H1 (cell line): ENCODE results near the gene TPH2. TPM values are rescaled to one million over a fixed set of nuclear protein-coding genes. Genes with fewer than 3 reads are reported as not detected.

Experiments
- CTCF ChIA-PET: fragments of 300-600 bp; sonication (Branson Sonifier 250); formaldehyde crosslinking; loops from one replicate; lab custom pipeline; 2021; ENCODE audit not compliant: partially characterized antibody; lab: Charles Lee
- POLR2A ChIA-PET: fragments of 300-600 bp; sonication (Branson Sonifier 250); formaldehyde crosslinking; loops from one replicate; lab custom pipeline; 2021; ENCODE audit warnings: inconsistent platforms; ENCODE audit not compliant: partially characterized antibody; lab: Charles Lee
- DNase-seq, 2 experiments: peaks; one replicate each; pipeline versions ENCODE4 v3.0.0 to v3.0.0-alpha.2; 2010 to 2022; ENCODE audit warnings: low spot score in 2 of 2, low read depth in 1 of 2, mixed read lengths in 1 of 2
- FAIRE-seq: peaks from 2 replicates; lab custom pipeline; 2011; peaks lifted over from hg19 to GRCh38; lab: Jason Lieb, UNC
- H2AFZ ChIP-seq: 2 replicates; pipeline ENCODE4 v1.8.1; 2012; ENCODE audit warnings: low read length, inconsistent platforms
- H2AK5ac ChIP-seq: 2 replicates; pipeline ENCODE4 v1.6.1; 2013; ENCODE audit warnings: low read depth, low read length
- H2BK120ac ChIP-seq: replicated peaks from 2 replicates; pipeline ENCODE3; 2013; ENCODE audit warnings: low read depth, low read length, inconsistent platforms
- H2BK12ac ChIP-seq: 2 replicates; pipeline ENCODE4 v1.6.1; 2013; ENCODE audit warnings: low read depth, low read length
- H2BK15ac ChIP-seq: 2 replicates; pipeline ENCODE4 v1.6.1; 2013; ENCODE audit warnings: low read length
- H2BK20ac ChIP-seq: 2 replicates; pipeline ENCODE4 v1.6.1; 2013; ENCODE audit warnings: low read length
- H2BK5ac ChIP-seq: 2 replicates; pipeline ENCODE4 v1.6.1; 2013; ENCODE audit warnings: low read depth, low read length
- H3K14ac ChIP-seq: 2 replicates; pipeline ENCODE4 v1.6.1; 2013; ENCODE audit warnings: inconsistent platforms; ENCODE audit not compliant: insufficient read length
- H3K18ac ChIP-seq: 2 replicates; pipeline ENCODE4 v1.6.1; 2013; ENCODE audit warnings: low read length; ENCODE audit errors: extremely low read depth
- H3K23ac ChIP-seq: 2 replicates; pipeline ENCODE4 v1.6.1; 2013; ENCODE audit warnings: inconsistent platforms; ENCODE audit not compliant: insufficient read length
- H3K23me2 ChIP-seq: 2 replicates; pipeline ENCODE4 v1.6.1; 2013; ENCODE audit warnings: low read depth, low read length
- H3K27ac ChIP-seq: 2 replicates; pipeline ENCODE4 v1.6.1; 2011; ENCODE audit warnings: low read depth, low read length, inconsistent platforms
- H3K27me3 ChIP-seq, 4 experiments: replicated peaks in 1 of 4; 1 replicate in 1 of 4; 2 replicates in 3 of 4; pipeline versions ENCODE4 v1.6.1 to v1.8.1; 2011 to 2013; ENCODE audit warnings: low read length in 3 of 4, mild to moderate bottlenecking in 3 of 4, inconsistent platforms in 2 of 4, mixed read lengths in 2 of 4, moderate library complexity in 1 of 4; ENCODE audit not compliant: control insufficient read depth in 3 of 4, insufficient read depth in 3 of 4; ENCODE audit errors: extremely low read depth in 1 of 4
- H3K36me3 ChIP-seq, 4 experiments: 2 replicates each; pipeline versions ENCODE4 v1.6.1 to v1.8.1; 2011 to 2013; ENCODE audit warnings: mild to moderate bottlenecking in 4 of 4, low read length in 3 of 4, moderate library complexity in 2 of 4, control low read depth in 1 of 4, inconsistent platforms in 1 of 4; ENCODE audit not compliant: insufficient read depth in 4 of 4, control insufficient read depth in 2 of 4
- H3K4ac ChIP-seq: replicated peaks from 2 replicates; pipeline ENCODE3; 2013; ENCODE audit warnings: low read length, low read depth, mixed read lengths, inconsistent platforms; ENCODE audit not compliant: insufficient read length
- H3K4me1 ChIP-seq, 4 experiments: replicated peaks in 1 of 4; 1 replicate in 1 of 4; 2 replicates in 3 of 4; pipeline versions ENCODE4 v1.6.1 to v1.8.1; 2011 to 2013; ENCODE audit warnings: low read length in 3 of 4, inconsistent platforms in 2 of 4, mixed read lengths in 1 of 4; ENCODE audit not compliant: insufficient read depth in 4 of 4, control insufficient read depth in 3 of 4
- H3K4me2 ChIP-seq, 2 experiments: 2 replicates each; pipeline versions ENCODE4 v1.6.1 to v1.8.1; 2011 to 2013; ENCODE audit warnings: low read depth in 2 of 2, low read length in 2 of 2, control low read depth in 1 of 2, inconsistent platforms in 1 of 2, mild to moderate bottlenecking in 1 of 2; ENCODE audit not compliant: insufficient read depth in 1 of 2
- H3K4me3 ChIP-seq, 4 experiments: fragments of 200-600, 300-600 bp in 1 of 4; sonication (generic), shearing (Covaris generic), sonication (Bioruptor Twin) in 1 of 4; 2 replicates each; pipeline versions ENCODE4 v1.5.1 to v1.8.1; 2011 to 2016; ENCODE audit warnings: low read length in 4 of 4, low read depth in 3 of 4, control low read depth in 2 of 4, inconsistent platforms in 2 of 4, mild to moderate bottlenecking in 2 of 4, mixed read lengths in 1 of 4, moderate library complexity in 1 of 4; ENCODE audit not compliant: insufficient read depth in 2 of 4; ENCODE audit errors: extremely low read depth in 1 of 4
- H3K56ac ChIP-seq: replicated peaks from 2 replicates; pipeline ENCODE3; 2013; ENCODE audit warnings: low read depth, mild to moderate bottlenecking, mixed read lengths, low read length, inconsistent platforms; ENCODE audit not compliant: insufficient read length
- H3K79me1 ChIP-seq: 2 replicates; pipeline ENCODE4 v1.6.1; 2013; ENCODE audit warnings: low read depth, low read length, control low read depth
- H3K79me2 ChIP-seq, 2 experiments: 2 replicates each; pipeline versions ENCODE4 v1.6.1 to v1.8.1; 2012 to 2013; ENCODE audit warnings: low read length in 2 of 2, mild to moderate bottlenecking in 2 of 2, inconsistent platforms in 1 of 2; ENCODE audit not compliant: insufficient read depth in 2 of 2, control insufficient read depth in 1 of 2
- H3K9ac ChIP-seq, 4 experiments: replicated peaks in 1 of 4; 1 replicate in 1 of 4; 2 replicates in 3 of 4; pipeline versions ENCODE4 v1.6.1 to v1.8.1; 2011 to 2013; ENCODE audit warnings: low read depth in 3 of 4, low read length in 3 of 4, control low read depth in 2 of 4, mild to moderate bottlenecking in 2 of 4, moderate library complexity in 2 of 4, inconsistent platforms in 1 of 4; ENCODE audit errors: extremely low read depth in 1 of 4
- H3K9me3 ChIP-seq, 2 experiments: 2 replicates each; pipeline versions ENCODE4 v1.6.1 to v1.8.1; 2012 to 2013; ENCODE audit warnings: mild to moderate bottlenecking in 2 of 2, moderate library complexity in 2 of 2, control low read depth in 1 of 2, inconsistent platforms in 1 of 2, low read depth in 1 of 2, low read length in 1 of 2, mixed read lengths in 1 of 2; ENCODE audit not compliant: insufficient read depth in 2 of 2
- H4K20me1 ChIP-seq, 2 experiments: replicated peaks in 1 of 2; 2 replicates each; pipeline versions ENCODE3 to v1.8.1; 2011 to 2013; ENCODE audit warnings: inconsistent platforms in 2 of 2, low read length in 2 of 2, mild to moderate bottlenecking in 1 of 2; ENCODE audit not compliant: insufficient read depth in 2 of 2, control insufficient read depth in 1 of 2
- H4K5ac ChIP-seq: 2 replicates; pipeline ENCODE4 v1.6.1; 2013; ENCODE audit warnings: low read length, low read depth, mixed read lengths, inconsistent platforms; ENCODE audit not compliant: insufficient read length
- H4K8ac ChIP-seq: 2 replicates; pipeline ENCODE4 v1.8.0; 2013; ENCODE audit warnings: mild to moderate bottlenecking, moderate library complexity, low read length, inconsistent platforms; ENCODE audit not compliant: insufficient read depth; ENCODE audit errors: extremely low read depth
- H4K91ac ChIP-seq: replicated peaks from 2 replicates; pipeline ENCODE3; 2013; ENCODE audit warnings: low read length, mixed read lengths, inconsistent platforms; ENCODE audit not compliant: insufficient read length
- MAFK ChIP-seq: IDR thresholded peaks from 2 replicates; pipeline ENCODE4 v1.6.1; 2012; ENCODE audit warnings: low read depth, mild to moderate bottlenecking, improper control_type of control experiment, low read length
- TBP ChIP-seq: IDR thresholded peaks from 2 replicates; pipeline ENCODE4 v1.6.1; 2011; ENCODE audit warnings: low read depth, low read length, improper control_type of control experiment
- TCF12 ChIP-seq: IDR thresholded peaks from 2 replicates; pipeline ENCODE4 v1.6.1; 2011; ENCODE audit warnings: low read depth, mild to moderate bottlenecking, low read length
- WGBS, 2 experiments: shearing (Covaris generic) in 1 of 2; methylation state at CpG; one replicate each; pipeline versions ENCODE4 v1.1.6 to v1.1.7; 2013 to 2015; ENCODE audit warnings: low lambda C conversion rate in 2 of 2, mixed read lengths in 2 of 2, inconsistent platforms in 1 of 2, low coverage in 1 of 2, missing lambda C conversion rate in 1 of 2; ENCODE audit not compliant: insufficient replicate concordance in 2 of 2, insufficient coverage in 1 of 2, insufficient read length in 1 of 2; ENCODE audit errors: extremely low coverage in 1 of 2, missing lambda C conversion rate in 1 of 2; 5-methylcytosine and 5-hydroxymethylcytosine counted together
- polyA plus RNA-seq, 7 experiments: library from polyadenylated mRNA; depleted of rRNA in 3 of 7; stranded (reverse) in 5 of 7; unstranded in 2 of 7; fragments of >200 nt in 5 of 7; fragments of 200-250 nt in 2 of 7; gene quantifications; 1 replicate in 5 of 7; 2 replicates in 1 of 7; 4 replicates in 1 of 7; pipeline versions ENCODE4 v1.2.1 to v1.2.3, GENCODE V29; 2011 to 2013; ENCODE audit warnings: missing spikeins in 2 of 7, mixed read lengths in 2 of 7
- total RNA-seq: library from RNA; stranded (reverse); fragmentation: NEBNext Ultra II Directional; extraction: Animal tissue kit (Norgen Biotek cat#: 25700); gene quantifications from 2 replicates; pipeline ENCODE4 v1.2.1, GENCODE V29; 2021
- TF ChIP-seq, protein P1 (sequence below): IDR thresholded peaks from 2 replicates; pipeline ENCODE4 v1.6.1; 2012; ENCODE audit warnings: inconsistent platforms

The TPH2 gene
- total and polyA plus RNA-seq, 2 of the 8 experiments (the other 6 are each of a cell fraction or from before 2014, with no cell fraction given), result 0.57 to 1.1 TPM

DNA sequence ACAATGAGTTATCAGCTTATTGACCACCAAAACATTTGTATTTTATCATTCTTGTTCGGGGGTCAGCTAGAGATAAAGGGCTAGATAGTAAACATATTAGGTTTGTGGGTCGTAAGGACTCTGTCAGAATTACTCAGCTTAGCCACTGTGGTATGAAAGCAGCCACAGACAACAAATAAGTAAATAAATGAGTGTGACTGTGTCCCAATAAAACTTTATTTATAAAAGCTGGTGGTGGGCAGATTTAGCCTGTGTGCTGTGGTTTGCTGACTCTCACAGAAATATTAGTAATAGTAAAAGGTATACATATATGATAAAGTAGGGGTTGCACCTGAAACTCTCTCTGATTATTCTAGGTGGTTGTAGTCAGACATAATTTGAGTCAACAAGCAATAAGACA, 56.1 kb downstream of the TPH2 start:
- no peak overlapping the region for H3K9ac ChIP-seq
- no peaks in the 10 kb centered on the region for H3K9me3 ChIP-seq
- 0 out of 7 replicates have a peak, but pooled peaks cover 0 to 3% (median 0%) of the 10 kb centered on the region in 4 experiments for H3K4me1 ChIP-seq
- H3K14ac ChIP-seq, result no peak overlapping the region
- CTCF ChIA-PET, result interaction anchor here (0.6 to 3.6 kb wide), 5 partner anchors 22 to 288 kb away, joined by 3 to 13 read pairs (median 3); partner anchors contain the start of genes TBC1D15 and TPH2
- no peak overlapping the region for H4K8ac ChIP-seq
- H2AFZ ChIP-seq, result no peak overlapping the region
- WGBS, 2 experiments, result 98% methylated on average over 2 of the region's 2 CpGs; no CpG with 5 or more reads in 1 of the 2 experiments
- H2BK5ac ChIP-seq, result no peak overlapping the region
- no peaks in the 10 kb centered on the region for H3K79me2 ChIP-seq
- no peak overlapping the region for H3K56ac ChIP-seq
- H3K36me3 ChIP-seq, result no peaks in the 10 kb centered on the region
- no peak overlapping the region for H3K4me2 ChIP-seq
- no peak overlapping the region for H2BK12ac ChIP-seq
- H4K5ac ChIP-seq, result no peak overlapping the region
- H3K23ac ChIP-seq, result no peak overlapping the region
- no peak overlapping the region for H2BK20ac ChIP-seq
- H3K18ac ChIP-seq, result no peak overlapping the region
- no peak overlapping the region for H2BK120ac ChIP-seq
- no peaks in the 10 kb centered on the region for H3K23me2 ChIP-seq
- H4K91ac ChIP-seq, result no peak overlapping the region
- H2AK5ac ChIP-seq, result no peak overlapping the region
- POLR2A ChIA-PET, result no interaction called here
- no peak overlapping the region for H3K4ac ChIP-seq
- TF ChIP-seq, protein P1, sequence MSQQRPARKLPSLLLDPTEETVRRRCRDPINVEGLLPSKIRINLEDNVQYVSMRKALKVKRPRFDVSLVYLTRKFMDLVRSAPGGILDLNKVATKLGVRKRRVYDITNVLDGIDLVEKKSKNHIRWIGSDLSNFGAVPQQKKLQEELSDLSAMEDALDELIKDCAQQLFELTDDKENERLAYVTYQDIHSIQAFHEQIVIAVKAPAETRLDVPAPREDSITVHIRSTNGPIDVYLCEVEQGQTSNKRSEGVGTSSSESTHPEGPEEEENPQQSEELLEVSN, result no peak
- TF ChIP-seq MAFK (no peak), TBP (no peak), TCF12 (no peak)
- no peak overlapping the region for H3K27ac ChIP-seq
- DNase-seq (no peak), FAIRE-seq (no peak)
- H2BK15ac ChIP-seq, result no peak overlapping the region
- no peak overlapping the region for H3K4me3 ChIP-seq
- no peaks in the 10 kb centered on the region for H3K27me3 ChIP-seq
- no peaks in the 10 kb centered on the region for H4K20me1 ChIP-seq
- no peaks in the 10 kb centered on the region for H3K79me1 ChIP-seq
